NCI-H1048 (cell line): ENCODE results near the gene DYNC1I1.
A peak's percentile ranks its signal among the peaks of the same experiment; 100 is the strongest.

Experiments used
- DNase-seq: peaks from one replicate; lab custom pipeline; 2025; lab: John Stamatoyannopoulos, UW

The DYNC1I1 gene

DNA sequence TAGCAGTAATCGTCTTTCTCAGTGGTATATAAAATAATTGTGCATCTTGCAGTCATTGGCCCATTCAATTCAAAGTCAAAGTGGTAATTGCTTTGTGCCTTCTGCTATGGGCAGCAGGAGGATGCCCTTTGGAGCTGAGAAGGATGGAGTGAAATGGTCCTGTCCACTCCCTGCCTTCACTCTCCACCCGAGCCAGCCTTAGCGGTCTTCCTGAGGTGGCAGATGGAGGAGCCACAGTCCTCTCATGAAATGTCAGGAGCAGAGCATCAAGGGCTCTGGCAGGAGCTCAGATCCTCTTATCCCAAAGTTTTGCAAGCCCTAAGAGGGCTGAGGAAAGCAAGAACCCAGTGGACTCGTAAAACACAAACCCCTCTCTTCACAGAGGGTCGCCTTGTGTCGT is 199.4 kb downstream of the DYNC1I1 start:
- DNase-seq = no peak

DNA sequence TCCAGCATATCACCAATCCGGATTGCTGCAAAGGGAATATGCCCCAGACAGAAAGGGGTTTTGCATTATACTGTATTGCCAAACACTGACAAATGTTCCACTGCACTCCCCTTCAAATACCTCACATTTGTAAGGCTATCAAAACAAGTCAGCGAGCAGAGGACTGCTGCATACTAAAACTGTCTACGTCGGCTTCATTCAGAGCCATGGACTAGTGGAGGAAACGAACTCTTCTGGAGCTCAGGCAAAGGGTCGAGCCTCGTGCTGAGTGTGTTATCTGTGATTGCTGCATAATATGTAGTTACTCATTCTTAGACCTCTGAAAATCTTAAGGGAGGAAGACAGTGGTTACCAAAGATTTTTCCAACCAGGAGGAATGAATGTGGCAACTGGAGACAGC is 200.2 kb downstream of the DYNC1I1 start:
- DNase-seq = no peak

DNA sequence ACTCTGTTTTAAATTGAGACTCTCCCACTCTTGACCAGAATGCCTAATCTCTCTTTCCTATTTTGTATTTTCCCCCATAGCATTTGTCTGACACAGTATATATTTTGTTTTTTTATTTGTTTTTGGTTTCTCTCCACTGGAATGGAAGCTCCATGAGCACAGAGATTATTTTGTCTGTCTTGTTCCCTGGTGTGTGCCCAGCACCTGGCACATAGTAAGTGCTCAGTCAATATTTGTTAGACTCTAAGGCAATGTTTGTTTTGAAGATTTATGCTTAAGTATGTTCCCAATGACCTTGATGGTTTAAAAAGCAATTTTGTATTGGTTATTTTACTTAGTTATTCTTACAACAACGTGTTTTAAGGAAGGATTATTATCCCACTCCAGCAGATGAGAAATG is 201.8 kb downstream of the DYNC1I1 start:
- no peak for DNase-seq

DNA sequence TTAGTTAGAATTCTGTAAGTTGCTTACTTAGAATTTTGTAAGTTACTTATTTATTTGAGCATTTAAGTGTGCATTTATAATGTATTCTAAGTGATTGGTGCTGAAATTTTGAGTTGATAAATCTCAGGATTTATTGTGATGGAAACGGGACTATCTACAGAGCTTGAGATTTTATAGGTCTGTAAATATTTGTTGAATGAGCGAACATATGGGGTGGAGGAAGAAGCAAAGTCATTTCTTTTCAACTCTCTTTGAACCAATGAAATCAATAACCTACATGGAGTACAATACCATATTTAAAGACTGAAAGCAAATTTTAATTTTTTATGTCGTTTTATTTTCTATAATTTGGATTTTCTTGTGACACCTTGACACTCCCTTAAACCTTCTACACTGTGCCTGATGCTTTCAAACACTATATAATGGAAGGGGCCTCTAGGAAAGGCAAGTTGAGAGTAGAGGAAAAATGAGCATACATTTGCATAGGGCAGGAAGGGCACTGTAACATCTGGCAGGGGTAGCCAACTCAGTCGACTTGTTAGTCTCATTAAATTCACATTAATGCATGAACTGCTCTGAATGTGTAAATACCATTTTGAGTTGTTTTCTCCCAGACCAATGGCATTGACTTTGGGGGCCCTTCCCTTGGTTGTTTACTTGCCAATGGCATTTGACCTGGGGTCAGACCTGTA is 204.2 kb downstream of the DYNC1I1 start:
- DNase-seq = no peak

- DNase-seq = no peak
These were observed 205.6 kb downstream of the DYNC1I1 start for GRCh38 chr7:95977994-95978393.

GRCh38 chr7:95980167-95980566 is 207.8 kb downstream of the DYNC1I1 start:
- no peak for DNase-seq

DNA sequence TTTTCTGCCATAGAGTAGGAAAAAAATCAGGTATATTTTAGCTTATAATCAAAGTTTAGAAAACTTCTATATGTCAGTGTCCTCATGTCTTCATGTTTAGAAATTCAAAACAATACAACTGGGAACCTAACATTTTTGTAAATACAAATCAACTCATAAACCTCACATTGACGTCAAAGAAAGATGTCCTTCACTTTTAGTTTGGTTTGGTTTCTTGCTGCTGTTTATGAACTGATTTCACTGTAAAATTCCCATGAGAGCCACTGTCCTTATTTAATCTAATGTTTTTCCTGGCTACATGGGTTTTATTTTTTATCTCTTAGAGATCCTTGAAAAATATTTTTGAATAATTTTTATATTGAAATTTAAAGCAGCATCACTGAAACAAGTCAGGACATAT is 208.4 kb downstream of the DYNC1I1 start:
- DNase-seq = no peak

DNA sequence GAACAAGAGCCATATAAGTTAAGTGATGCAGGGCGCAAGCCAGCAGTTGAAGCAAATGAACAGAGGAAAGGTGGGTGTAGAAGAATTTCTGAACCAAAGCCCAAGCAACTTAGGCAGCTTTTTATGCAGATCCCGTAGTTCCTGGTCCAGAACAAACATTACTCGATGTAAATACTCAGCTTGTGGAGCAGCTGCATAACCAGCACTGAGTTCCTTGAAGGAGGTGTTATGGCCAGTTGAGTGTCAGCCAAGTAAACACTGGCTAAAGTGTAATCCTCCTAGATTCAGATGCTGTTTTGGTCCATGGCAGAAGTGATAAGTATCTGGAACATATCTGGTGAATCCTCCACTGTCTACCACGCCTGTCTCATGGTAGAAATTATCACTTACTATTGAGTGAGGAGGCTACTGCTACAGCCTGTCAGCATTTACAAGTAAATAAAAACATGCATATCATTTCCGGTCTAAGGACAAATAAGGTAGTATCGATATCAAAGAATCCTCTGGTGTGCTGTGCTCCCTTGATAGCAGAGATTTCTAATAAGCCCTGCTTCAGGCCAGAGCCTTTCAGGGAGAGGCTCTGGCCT is 213.9 kb downstream of the DYNC1I1 start:
- no peak for DNase-seq

- no peak for DNase-seq
These were observed 216.9 kb downstream of the DYNC1I1 start for GRCh38 chr7:95989301-95989700.

GRCh38 chr7:95993380-95993779 is 221.0 kb downstream of the DYNC1I1 start:
- no peak for DNase-seq

GRCh38 chr7:95996174-95996573 is 223.8 kb downstream of the DYNC1I1 start:
- DNase-seq = no peak

DNA sequence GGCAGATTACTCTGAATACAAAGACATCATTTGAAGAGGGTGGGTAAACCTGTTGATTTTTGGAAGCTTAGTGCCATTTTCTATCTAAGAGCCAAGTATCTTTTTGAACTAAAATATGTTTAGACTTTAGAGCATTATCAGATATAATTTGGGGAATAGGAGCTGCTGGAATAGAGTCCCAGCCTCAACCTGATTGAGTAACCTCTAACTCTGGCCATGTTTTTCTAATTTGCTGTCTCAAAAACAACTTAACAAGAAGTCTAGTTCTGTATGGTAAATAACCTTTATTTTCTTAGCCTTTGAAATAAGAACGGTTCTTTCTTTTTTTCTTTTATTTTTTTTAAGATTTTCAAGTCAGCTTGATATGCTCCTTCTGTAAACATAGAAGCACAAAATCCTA is 224.5 kb downstream of the DYNC1I1 start:
- no peak for DNase-seq

DNA sequence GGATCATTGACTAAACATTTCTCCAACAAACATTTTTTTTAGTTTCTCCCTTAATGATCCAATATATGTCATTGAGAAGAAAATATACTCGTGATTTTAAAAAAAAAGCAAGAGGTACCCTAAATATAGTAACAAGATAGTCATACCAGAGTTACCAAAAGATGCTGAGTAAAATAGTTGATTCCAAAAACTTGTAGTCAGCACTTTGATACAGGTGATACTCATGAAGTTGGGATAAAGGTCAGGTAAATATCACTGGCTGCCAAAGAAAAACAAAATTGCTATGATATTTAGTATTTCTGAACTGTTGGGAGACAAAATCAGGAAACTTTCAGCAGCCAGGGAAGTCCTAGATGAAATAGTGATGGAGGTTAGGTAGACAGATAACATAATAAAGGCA is 225.3 kb downstream of the DYNC1I1 start:
- no peak for DNase-seq

DNA sequence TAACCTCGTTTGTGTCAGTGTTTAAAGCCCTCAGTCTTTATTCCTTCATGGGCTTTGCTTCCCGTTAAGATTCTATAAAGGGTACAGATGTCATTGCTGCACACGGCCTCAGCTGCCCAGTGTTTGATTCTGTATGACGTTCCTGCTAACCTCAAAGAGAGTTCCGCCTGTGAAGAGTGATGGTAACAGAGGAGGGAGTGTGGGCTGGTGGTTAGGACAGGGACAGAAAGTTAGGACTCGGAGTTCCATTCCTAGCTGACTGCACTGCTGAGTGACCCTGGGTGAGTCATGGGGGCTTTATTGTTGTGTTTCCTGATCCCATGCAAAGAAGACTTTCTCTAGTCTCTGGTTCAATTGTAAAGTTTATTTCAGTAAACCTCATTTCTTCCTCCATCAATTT is 227.1 kb downstream of the DYNC1I1 start:
- no peak for DNase-seq

DNA sequence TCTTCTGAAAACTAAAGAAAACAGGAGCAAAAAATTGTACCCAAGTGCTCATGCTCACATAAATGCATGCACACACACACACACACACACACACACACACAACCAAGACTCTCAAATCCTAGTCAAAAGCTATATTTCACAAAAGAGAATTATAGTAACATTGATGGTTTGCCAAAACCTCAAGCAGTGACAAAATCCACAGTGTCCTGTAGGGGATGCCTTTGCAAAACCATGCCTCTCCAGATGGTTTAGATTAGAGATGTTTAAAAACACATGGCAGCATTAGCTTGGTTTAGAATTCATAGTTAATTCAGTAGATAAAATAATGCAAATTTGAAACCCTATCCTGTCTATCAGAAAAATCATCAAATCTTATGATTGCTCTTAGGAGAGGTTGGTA is 232.2 kb downstream of the DYNC1I1 start:
- DNase-seq = peak; percentile 12

DNA sequence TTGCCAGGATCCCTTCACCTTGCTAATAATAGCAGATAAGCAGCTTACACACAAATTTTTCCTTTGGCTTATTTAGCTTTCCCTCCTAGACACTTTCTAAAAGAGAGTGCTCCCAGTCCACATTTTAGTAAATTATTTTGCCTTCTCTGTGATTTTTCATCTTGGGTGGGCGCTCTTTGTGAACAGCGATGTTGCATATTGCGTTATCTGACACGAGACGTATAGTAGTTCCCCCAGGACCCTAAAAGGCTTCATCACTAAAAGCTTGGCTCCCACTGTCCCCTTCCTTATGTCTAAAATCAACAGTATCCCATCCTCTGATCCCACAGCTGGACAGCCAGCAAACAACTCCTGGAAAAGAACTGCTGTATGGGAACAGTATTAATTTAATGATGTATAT is 232.9 kb downstream of the DYNC1I1 start:
- no peak for DNase-seq

- DNase-seq = no peak
These were observed 236.8 kb downstream of the DYNC1I1 start for GRCh38 chr7:96009148-96009547.

GRCh38 chr7:96013836-96014235 is 241.5 kb downstream of the DYNC1I1 start:
- no peak for DNase-seq

DNA sequence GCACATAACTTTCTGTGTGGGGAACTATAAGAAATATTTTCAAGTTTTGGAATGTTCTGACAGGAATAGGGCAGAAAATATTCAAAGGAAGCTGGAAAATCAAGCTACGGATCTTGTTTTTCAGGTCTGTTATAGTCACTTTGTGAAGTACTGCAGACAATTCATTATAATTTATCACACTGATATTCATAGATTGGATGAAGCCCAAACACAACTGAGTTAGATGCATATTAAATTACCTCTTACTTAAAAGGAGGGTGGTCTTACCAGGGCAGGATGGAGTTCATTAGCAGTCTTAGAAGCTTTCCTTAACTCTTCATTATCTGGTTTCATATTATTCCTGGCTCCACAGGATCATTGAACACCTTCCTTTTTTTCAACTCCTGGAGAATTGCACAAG is 242.3 kb downstream of the DYNC1I1 start:
- no peak for DNase-seq

DNA sequence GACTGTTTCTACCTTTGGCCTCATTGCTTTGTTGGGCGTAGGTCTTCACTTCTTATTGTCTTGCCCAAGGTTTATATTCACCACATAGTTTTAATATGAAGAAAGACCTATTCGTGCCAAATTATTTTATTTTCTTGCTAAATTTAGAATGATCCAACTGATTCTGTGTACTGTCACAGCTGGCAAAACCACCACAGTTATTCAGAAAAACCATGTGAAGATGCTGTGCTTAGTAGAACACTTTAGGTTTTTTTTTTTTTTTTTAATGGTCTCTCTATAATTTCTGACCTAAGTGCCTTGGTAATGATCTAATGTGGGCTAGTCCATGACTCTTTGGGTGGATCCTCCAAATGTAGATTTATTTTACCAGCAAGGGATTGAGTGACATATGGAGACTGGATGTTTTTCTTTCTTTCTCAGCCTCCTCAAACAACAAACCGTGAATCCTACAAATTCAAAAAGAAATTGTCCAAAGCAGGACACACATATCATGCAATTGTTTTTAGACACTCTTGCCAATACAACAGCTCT is 243.8 kb downstream of the DYNC1I1 start:
- no peak for DNase-seq

GRCh38 chr7:96016735-96017134 is 244.4 kb downstream of the DYNC1I1 start:
- no peak for DNase-seq

- DNase-seq = no peak
These were observed 245.5 kb downstream of the DYNC1I1 start for GRCh38 chr7:96017877-96018276.

- DNase-seq = peak; percentile 12
These were observed 249.2 kb downstream of the DYNC1I1 start for GRCh38 chr7:96021568-96021967.

DNA sequence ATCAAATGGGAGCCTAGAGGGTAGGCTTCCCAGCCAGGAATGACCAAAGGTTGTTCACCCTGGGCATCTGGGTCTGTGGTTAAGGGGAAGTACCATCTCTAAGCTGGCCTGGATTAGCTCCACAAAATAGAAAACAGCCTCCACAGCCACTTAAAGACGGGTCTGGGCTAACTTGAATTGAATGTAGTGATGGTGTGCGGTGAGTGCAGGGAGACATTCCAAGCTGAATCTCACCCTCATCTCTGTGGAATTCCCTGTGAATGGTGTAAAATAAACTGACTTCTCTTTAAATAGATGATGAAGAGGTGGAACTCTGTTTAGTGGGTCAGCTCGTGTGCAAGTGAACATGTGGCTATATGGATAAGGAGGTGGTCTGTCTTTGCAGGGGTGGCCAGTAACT is 251.0 kb downstream of the DYNC1I1 start:
- DNase-seq = no peak
